AG20443 (cell line): ENCODE measurements around the gene QRFP.
"Not testable (repeated sequence)": the region's sequence is repeated elsewhere in the genome, so short reads cannot be mapped to it uniquely, and the experiment has no call there.

Experiments
- DNase-seq: peaks from one replicate; pipeline ENCODE4 v3.0.0; 2012; ENCODE audit warnings: low spot score, mixed read lengths

Gene QRFP

DNA sequence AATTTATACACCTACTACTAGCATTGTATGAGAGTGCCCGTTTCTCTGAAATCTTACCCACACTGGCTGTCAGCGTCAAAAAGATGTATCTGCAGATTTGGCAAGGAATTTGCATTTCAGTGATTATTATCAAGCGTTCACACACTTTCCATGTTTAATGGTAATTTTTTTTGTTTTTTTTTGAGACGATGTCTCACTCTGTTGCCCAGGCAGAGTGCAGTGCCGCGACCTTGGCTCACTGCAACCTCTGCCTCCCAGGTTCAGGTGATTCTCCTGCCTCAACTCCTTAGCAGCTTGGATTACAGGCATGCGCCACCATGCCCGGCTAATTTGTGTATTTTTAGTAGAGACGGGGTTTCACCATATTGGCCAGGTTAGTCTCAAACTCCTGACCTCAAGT is 47.3 kb downstream of the QRFP start:
- DNase-seq, result no peak

DNA sequence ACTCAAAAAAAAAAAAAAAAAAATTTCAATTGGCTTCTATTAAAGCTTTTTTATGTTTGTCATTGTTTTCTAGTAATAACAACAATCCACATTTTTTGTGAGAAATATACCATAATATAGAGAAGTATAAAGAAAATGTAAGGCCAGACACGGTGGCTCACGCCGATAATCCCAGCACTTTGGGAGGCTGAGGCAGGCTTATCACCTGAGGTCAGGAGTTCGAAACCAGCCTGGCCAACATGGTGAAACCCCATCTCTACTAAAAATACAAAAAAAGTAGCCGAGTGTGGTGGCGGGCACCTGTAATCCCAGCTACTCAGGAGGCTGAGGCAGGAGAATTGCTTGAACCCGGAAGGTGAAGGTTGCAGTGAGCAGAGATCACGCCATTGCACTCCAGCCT is 48.1 kb downstream of the QRFP start:
- DNase-seq, result not testable (repeated sequence)

DNA sequence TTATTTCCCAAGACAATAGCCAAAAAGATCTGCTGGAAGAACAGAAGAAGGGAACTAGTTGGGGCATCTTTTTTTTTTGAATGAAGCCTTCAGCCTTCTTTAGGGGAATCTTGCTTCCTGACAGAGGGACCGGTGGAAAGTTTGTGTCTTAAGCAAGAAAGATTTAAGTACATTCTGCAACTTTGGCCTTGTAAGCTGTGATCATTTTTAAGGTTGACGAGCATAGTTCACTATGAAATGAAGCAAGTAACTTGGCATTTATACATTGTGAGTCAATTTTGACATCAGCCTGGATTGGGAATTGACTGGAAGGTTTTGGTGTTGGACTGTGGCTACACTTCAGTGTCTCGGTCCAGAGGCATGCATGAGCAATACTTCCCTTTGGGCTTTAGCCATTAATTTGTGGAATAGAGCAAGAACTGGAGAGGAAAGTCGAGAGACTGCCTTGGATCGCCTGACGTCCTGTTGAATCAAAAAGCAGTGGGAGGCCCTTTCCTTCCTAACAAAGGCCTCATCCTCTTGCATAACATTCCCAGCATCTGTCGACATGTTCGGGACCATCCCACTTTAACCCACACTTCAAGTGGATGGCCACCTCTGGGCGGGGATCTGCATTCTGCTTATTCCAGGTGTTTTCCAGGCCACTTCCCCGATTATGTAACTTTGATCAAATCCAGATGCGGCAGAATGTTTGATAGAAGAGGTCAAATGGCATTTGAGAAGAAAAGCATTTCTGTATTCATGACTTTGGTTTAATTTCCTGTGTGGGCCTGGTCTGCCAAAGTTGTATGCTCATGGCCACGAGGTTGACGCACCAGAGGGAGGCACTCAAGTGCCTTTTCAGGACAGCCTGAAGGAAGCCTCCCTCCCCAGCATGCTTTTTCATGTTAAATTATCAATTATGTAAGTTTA is 49.0 kb downstream of the QRFP start:
- peak; percentile 91 for DNase-seq

DNA sequence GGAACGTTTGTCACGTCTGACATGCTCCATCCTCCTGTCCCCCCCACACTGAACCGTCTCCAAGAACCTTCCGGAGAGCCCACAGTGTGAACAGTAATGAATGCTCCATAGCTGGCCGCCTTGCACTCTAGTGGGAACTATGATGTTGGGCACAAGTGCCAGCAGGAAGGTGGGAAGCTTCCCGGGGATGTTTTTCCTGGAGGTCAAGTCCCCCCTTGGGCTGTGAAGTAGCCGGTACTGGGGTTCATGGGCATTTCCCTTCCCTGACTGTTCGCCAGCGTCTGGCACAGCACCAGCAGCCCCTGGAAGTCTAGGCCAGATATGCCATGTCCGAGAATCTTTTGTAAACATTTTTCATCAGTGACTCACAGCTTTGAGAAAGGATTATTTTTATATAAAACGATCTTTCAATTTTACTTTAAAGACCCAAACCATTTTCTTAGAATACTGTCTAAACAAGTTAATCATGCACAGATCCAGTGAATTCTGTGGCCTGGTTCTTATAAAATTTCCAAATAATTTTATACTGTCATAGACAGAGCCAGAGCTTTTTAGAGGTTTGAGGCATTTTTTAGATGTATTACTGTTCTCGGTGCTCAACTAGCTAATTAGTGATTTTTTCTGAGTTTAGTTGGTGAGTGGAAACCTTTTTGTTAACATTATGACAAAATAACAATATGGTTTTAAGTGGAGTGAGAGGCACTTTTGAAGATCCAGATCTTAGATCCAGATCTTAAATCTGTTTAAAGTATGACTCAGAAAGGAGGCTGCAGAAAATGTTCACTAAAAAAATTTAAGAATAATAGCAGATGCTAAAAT is 49.9 kb downstream of the QRFP start:
- DNase-seq, result peak; percentile 49

DNA sequence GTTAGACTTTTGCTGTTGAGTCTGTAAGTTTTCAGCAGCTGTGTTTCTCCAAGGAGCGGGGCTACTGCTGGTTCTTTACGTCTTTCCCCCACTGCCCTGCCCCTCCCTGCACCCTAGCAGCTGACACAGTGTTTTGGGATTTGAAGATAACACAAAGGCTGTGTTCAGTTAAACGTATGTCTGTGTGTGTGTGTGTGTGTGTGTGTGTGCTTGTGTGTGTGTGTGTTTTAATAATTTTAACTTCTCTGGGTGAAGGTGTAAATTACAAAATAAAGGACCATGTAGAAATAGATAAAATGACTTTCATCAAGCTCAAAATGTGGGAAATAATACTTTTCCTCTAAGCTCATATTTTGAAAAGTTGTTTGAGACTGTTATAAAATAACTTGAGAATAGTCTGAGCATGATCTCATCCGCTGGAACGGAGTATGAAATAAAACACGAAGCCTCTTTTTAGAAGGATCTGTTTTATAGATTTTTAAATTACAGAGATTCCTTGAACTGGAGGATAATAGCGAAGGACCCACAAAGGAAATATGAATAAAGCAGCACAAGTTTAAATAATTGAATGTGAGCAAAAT is 50.6 kb downstream of the QRFP start:
- DNase-seq, result no peak

DNA sequence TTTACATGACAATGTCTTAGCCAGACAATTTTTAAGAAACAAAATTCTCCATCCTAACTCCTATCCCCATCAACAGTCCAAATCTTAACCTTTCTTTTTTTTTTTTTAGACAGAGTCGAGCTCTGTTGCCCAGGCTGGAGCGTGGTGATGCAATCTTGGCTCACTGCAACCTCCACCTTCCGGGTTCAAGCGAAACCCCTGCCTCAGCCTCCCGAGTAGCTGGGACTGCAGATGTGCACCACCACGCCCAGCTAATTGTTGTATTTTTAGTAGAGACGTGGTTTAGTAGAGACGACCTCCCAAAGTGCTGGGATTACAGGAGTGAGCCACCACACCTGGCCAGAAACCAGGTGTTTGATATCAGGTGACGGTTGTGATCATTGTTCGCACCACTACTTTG is 51.4 kb downstream of the QRFP start:
- DNase-seq, result no peak

DNA sequence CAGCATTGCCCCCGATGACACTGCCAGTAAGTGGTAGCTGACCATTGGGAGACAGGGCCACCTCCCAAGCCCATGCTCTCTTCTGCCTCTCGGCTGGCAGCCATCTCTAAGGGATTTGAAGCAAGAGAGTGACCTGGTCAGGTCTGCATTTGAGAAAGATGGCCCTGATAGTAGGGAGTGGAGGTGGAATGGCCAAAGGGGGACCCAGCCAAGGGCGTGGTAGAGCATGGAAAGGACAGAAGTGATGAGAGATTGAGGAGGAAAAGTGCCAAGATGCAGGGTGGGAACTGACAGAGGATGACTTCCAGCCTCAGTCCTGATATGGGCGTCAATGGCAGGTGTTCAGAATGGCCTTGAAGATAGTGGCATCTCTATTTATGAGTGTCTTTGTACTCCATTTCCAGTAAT is 52.6 kb downstream of the QRFP start:
- DNase-seq, result no peak

DNA sequence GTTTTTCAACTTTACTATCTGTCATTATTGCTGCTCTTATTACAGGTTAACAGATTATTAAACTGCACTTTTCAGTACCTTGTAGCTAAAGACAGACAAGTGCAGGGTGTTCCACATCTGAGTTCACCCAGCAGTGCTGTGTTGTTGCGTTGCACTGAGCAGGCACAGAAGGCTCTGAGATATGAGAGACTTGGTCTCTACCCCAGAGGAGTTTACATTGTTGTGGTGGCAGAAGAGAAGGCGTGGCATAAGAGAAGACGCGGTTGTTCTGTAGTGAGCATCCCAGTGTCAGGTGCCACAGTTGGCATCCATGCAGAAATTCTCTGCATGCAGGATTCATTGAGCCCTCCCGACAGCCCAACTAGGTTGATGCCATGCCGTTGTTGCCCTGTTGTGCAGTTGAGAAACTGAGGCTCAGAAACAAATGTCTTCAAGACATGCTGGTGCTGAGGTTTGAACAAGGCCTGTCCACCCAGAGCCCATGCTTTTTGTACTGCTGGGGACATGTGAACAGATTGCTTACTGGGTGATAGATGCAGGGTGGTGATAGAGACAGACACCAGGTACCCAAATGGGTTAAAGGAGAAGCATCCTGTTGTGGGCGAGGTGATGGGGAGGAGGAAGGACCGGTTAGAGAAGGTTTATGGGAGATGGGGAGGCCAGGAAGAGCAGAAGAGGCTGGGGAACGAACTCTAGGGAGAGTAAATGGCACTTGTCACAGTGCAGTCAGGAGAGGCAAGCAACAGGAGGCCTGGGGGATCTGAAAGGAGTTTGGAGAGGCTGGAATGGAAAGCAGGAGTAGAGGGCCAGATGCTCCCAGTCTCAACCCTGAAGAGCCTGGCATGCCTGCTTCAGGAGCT is 53.3 kb downstream of the QRFP start:
- no peak for DNase-seq
